Osteocyte (in vitro differentiated cells): ENCODE measurements around the gene RNF114. TPM values are rescaled to one million over a fixed set of nuclear protein-coding genes. Genes with fewer than 3 reads are reported as not detected.

Experiments
- DNase-seq: peaks from one replicate; pipeline ENCODE4 v3.0.0; 2021; ENCODE audit warnings: mixed read lengths; ENCODE audit not compliant: unreplicated experiment; ENCODE audit errors: extremely low spot score
- H3K27ac Mint-ChIP-seq: one replicate; pipeline ENCODE4 v1.8.0; 2021; ENCODE audit warnings: mild to moderate bottlenecking, mixed read lengths; ENCODE audit not compliant: unreplicated experiment
- H3K27me3 Mint-ChIP-seq: one replicate; pipeline ENCODE4 v1.8.0; 2021; ENCODE audit warnings: mixed read lengths; ENCODE audit not compliant: unreplicated experiment
- H3K36me3 Mint-ChIP-seq: one replicate; pipeline ENCODE4 v1.8.0; 2021; ENCODE audit warnings: mixed read lengths; ENCODE audit not compliant: unreplicated experiment
- H3K4me1 Mint-ChIP-seq: one replicate; pipeline ENCODE4 v1.8.0; 2021; ENCODE audit warnings: mixed read lengths; ENCODE audit not compliant: unreplicated experiment
- H3K4me3 Mint-ChIP-seq: one replicate; pipeline ENCODE4 v1.8.0; 2021; ENCODE audit warnings: mild to moderate bottlenecking, moderate library complexity, mixed read lengths; ENCODE audit not compliant: unreplicated experiment
- H3K9me3 Mint-ChIP-seq: one replicate; pipeline ENCODE4 v1.8.0; 2021; ENCODE audit warnings: mixed read lengths; ENCODE audit not compliant: unreplicated experiment
- total RNA-seq: library from RNA; stranded (reverse); gene quantifications from 2 replicates; pipeline ENCODE4 v1.2.1, GENCODE V29; 2021
- TF ChIP-seq, protein P1 (sequence below): fragments of 200-600 bp; sonication (generic); IDR thresholded peaks from 2 replicates; pipeline ENCODE4 v1.5.0; 2021; ENCODE audit warnings: antibody characterized with exemption, mild to moderate bottlenecking, moderate library complexity

Gene RNF114
- total RNA-seq, 1 donor from 2014 or later = 64.9 TPM

DNA sequence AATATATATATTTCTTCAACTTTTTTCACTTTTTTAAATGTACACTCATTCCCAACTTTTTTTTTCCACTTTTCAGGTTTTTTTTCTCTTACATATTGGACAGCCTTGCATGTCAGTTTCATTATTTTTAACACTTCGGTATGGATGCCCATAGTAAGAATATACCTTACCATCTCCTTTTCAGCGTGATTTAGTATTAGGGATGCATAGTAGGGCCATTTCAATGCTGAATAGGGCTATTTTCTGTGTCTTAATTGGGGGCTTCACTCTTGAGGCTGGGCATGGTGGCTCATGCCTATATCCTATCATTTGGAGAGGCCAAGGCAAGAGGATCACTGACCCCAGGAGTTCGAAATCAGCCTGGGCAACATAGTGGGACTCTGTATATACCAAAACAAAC, 6.7 kb downstream of the RNF114 start:
- H3K9me3 Mint-ChIP-seq = no peaks in the 10 kb centered on the region
- no peak overlapping the region for H3K27ac Mint-ChIP-seq
- no peaks in the 10 kb centered on the region for H3K27me3 Mint-ChIP-seq
- peaks cover 27% of the 10 kb centered on the region for H3K36me3 Mint-ChIP-seq
- no peak overlapping the region for H3K4me3 Mint-ChIP-seq
- DNase-seq = no peak
- TF ChIP-seq, protein P1, sequence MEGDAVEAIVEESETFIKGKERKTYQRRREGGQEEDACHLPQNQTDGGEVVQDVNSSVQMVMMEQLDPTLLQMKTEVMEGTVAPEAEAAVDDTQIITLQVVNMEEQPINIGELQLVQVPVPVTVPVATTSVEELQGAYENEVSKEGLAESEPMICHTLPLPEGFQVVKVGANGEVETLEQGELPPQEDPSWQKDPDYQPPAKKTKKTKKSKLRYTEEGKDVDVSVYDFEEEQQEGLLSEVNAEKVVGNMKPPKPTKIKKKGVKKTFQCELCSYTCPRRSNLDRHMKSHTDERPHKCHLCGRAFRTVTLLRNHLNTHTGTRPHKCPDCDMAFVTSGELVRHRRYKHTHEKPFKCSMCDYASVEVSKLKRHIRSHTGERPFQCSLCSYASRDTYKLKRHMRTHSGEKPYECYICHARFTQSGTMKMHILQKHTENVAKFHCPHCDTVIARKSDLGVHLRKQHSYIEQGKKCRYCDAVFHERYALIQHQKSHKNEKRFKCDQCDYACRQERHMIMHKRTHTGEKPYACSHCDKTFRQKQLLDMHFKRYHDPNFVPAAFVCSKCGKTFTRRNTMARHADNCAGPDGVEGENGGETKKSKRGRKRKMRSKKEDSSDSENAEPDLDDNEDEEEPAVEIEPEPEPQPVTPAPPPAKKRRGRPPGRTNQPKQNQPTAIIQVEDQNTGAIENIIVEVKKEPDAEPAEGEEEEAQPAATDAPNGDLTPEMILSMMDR = no peak
- peaks cover 26% of the 10 kb centered on the region for H3K4me1 Mint-ChIP-seq

DNA sequence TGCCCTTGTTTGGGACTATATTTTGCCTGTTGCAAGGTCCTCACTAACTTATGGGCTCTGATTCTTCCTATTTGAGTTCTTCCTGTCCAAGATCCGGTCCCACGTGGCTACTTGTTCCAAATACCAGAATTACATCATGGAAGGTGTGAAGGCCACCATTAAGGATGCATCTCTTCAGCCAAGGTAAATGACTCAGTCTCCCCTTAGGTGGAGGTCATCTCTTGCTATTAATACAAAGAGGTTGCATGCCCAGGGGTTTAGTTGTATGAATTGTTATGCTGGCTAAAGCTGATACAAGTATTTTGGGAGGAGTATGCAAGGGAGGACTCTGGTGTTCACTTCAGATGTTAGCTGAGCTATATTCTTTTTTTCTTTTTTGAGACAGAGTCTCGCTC, 9.1 kb downstream of the RNF114 start:
- TF ChIP-seq, protein P1 = no peak
- no peak overlapping the region for H3K4me3 Mint-ChIP-seq
- no peaks in the 10 kb centered on the region for H3K9me3 Mint-ChIP-seq
- no peak for DNase-seq
- peaks cover 38% of the 10 kb centered on the region for H3K36me3 Mint-ChIP-seq
- H3K27me3 Mint-ChIP-seq = no peaks in the 10 kb centered on the region
- peaks cover 26% of the 10 kb centered on the region for H3K4me1 Mint-ChIP-seq
- H3K27ac Mint-ChIP-seq = no peak overlapping the region

DNA sequence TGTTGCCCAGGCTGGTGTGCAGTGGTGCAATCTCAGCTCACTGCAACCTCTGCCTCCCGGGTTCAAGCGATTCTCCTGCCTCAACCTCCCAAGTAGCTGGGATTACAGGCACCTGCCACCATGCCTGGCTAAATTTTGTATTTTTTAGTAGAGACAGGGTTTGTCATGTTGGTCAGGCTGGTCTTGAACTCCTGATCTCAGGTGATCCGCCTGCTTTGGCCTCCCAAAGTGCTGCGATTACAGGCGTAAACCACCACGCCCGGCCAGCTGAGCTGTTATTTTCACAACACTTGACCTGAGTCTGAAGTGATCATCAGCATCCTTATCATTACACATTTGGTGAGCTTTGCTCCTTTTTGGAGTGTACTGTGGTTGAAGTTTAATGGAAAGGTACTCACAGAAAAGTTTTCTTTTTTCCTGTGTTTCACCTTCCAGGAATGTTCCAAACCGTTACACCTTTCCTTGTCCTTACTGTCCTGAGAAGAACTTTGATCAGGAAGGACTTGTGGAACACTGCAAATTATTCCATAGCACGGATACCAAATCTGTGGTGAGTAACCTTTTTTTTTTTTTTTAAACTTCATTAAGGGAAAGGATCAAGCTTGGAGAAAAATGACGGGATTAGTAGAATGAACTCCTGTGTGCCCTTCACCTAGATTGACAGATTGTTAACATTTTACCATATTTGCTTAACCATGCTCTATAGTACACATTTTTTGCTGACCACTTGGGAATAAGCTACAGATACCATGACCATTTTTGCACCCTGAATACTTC, 9.7 kb downstream of the RNF114 start:
- Mint-ChIP-seq H3K36me3 (peaks cover 43% of the 10 kb centered on the region), H3K9me3 (no peaks in the 10 kb centered on the region), H3K4me1 (peaks cover 31% of the 10 kb centered on the region), H3K27me3 (no peaks in the 10 kb centered on the region), H3K4me3 (no peak overlapping the region), H3K27ac (no peak overlapping the region)
- TF ChIP-seq, protein P1 = no peak
- no peak for DNase-seq

DNA sequence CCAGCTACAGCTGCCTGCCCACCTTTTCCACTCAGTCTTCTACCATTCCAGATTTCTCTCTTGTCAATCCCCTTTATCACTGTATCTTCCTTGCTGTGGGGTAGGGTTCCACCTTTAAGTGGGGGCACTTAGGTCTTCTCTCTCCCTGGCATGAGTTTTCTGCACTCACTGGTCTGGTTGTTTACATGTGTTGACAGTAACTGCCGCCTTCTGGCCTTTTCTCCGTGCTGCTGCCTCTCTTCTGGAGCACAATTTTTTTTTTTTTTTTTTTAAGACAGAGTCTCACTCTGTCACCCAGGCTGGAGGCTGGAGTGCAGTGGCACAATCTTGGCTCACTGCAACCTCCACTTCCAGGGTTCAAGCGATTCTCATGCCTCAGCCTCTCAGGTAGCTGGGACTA, 12.0 kb downstream of the RNF114 start:
- peaks cover 46% of the 10 kb centered on the region for H3K36me3 Mint-ChIP-seq
- no peaks in the 10 kb centered on the region for H3K9me3 Mint-ChIP-seq
- no peak for DNase-seq
- no peak overlapping the region for H3K4me3 Mint-ChIP-seq
- TF ChIP-seq, protein P1 = no peak
- no peaks in the 10 kb centered on the region for H3K27me3 Mint-ChIP-seq
- peaks cover 34% of the 10 kb centered on the region for H3K4me1 Mint-ChIP-seq
- peak overlapping the region; percentile 92 for H3K27ac Mint-ChIP-seq

DNA sequence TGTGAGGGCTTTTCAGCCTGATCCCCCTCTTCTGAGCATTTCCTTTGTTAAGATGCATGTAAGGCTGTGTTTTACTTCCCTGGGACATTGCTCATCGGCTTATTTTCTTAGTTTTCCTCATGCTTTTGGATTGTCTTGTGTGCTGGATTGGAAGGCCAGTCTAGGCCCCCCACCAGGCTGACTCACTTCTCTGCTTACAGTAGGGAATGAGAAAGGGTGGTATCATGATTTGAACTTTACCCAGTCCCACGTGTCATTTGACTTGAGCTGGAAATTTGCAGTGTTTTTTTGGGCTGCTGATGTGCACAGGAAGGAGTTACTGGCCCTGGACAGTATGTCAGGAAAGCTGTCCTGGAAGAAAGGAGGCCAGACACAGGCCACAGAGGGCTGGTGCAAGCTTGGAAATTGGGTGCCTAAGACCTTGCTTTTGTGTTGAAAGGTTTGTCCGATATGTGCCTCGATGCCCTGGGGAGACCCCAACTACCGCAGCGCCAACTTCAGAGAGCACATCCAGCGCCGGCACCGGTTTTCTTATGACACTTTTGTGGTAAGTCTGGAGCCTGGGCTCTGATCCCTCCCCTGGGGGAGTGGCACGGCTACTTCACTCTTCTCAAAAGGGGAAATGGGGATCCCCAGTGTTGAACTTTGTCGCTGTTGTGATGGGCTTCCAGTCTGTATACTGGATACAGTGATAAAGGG, 12.8 kb downstream of the RNF114 start:
- Mint-ChIP-seq H3K4me1 (peaks cover 34% of the 10 kb centered on the region), H3K27ac (peak overlapping the region; percentile 92), H3K27me3 (no peaks in the 10 kb centered on the region), H3K36me3 (peaks cover 52% of the 10 kb centered on the region), H3K9me3 (no peaks in the 10 kb centered on the region), H3K4me3 (no peak overlapping the region)
- TF ChIP-seq, protein P1 = no peak
- DNase-seq = no peak
